ENCODE measurements around the gene ARHGAP8. TPM values are rescaled to one million over a fixed set of nuclear protein-coding genes. Genes with fewer than 3 reads are reported as not detected.

ARHGAP8 gene
- total RNA-seq: 1 to 10 TPM; 1.5 to 6.9 (median 4.2) TPM

DNA sequence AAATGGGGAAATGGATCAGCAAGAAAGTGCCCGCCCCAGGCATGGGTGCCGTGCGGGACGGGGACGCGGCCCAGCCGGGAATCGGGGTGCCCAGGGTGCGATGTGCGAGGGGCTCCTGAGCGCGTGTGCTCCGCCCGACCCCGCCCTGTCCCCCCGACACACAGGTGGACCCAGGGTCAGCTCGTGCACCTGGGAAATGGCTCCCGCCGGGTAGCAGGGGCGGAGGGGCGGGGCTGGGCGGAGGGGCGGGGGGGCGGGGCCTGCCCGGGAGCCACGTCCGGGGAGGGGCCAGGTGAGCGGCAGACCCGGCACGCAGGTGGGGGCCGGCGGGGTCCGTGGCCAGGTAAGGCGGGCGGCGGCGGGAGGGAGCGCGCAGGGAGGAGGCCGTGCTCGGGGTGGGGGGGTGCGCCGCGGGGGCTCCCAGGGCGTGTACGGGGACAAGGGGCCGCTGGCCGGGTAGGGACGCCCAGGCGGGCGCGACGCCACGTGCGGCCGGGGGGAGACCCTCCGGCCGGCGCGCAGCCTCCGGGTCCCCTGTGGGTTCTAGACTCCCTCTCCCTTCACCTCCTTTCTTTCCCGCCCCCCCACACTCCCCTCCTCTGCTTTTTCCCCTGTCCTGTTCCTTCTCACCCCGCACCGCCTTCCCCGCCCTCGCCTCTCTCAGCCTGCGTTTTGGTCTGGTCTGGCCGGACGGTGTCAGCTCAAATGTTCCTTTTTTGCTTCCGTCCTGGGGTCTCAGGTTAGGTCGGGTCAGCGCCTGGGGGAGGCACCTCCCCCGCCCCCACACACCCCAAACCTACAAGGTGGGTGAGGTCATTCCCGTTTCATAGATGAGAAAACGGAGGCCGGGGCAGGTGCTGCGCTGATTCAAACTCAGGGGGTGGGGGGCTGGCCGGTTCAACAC, at the start of gene ARHGAP8:
ARHGAP8 (plus strand) TSS at position 291 of the 904 bp plus-strand sequence. CDS start 33,953 bp downstream, outside the sequence.
- Histone ChIP-seq H3K27ac (no peak within 1 kb of the TSS), H3K27me3 (peaks cover 26% of the 10 kb centered on the region), H3K4me1 (peaks cover 30% of the 10 kb centered on the region), H3K9me3 (no peaks in the 10 kb centered on the region), H3K36me3 (no peaks in the 10 kb centered on the region), H3K4me3 (peak within 1 kb of the TSS; percentile 53)
- DNase-seq (ENCODE audit: low spot score in 2 of 2): no peak
- WGBS: 6% methylated on average over 52 of the region's 78 CpGs
- TF ChIP-seq, protein P1, sequence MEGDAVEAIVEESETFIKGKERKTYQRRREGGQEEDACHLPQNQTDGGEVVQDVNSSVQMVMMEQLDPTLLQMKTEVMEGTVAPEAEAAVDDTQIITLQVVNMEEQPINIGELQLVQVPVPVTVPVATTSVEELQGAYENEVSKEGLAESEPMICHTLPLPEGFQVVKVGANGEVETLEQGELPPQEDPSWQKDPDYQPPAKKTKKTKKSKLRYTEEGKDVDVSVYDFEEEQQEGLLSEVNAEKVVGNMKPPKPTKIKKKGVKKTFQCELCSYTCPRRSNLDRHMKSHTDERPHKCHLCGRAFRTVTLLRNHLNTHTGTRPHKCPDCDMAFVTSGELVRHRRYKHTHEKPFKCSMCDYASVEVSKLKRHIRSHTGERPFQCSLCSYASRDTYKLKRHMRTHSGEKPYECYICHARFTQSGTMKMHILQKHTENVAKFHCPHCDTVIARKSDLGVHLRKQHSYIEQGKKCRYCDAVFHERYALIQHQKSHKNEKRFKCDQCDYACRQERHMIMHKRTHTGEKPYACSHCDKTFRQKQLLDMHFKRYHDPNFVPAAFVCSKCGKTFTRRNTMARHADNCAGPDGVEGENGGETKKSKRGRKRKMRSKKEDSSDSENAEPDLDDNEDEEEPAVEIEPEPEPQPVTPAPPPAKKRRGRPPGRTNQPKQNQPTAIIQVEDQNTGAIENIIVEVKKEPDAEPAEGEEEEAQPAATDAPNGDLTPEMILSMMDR (IDR thresholded peaks at IDR 0.05): no peak
- TF ChIP-seq EP300 (IDR thresholded peaks at IDR 0.05) (no peak), POLR2AphosphoS5 (IDR thresholded peaks at IDR 0.05) (no peak), POLR2A (IDR thresholded peaks at IDR 0.05) (no peak)

- H3K36me3 ChIP-seq: no peaks in the 10 kb centered on the region
- DNase-seq (ENCODE audit: low spot score in 2 of 2): no peak
- H3K27ac ChIP-seq: no peak overlapping the region
- peak overlapping the region; percentile 75 for H3K4me3 ChIP-seq
- TF ChIP-seq, protein P1 (IDR thresholded peaks at IDR 0.05): no peak
- TF ChIP-seq POLR2AphosphoS5 (IDR thresholded peaks at IDR 0.05) (no peak), EP300 (IDR thresholded peaks at IDR 0.05) (no peak), POLR2A (IDR thresholded peaks at IDR 0.05) (no peak)
- no peaks in the 10 kb centered on the region for H3K9me3 ChIP-seq
- H3K27me3 ChIP-seq: no peaks in the 10 kb centered on the region
- peaks cover 30% of the 10 kb centered on the region for H3K4me1 ChIP-seq
- WGBS: 58% methylated on average over 21 of the region's 23 CpGs
Observed at GRCh38 chr22:44703255-44703870, 49.0 kb upstream of the ARHGAP8 start.

GRCh38 chr22:44704159-44705021, 48.0 kb upstream of the ARHGAP8 start:
- WGBS: 96% methylated on average over 14 of the region's 16 CpGs
- DNase-seq (ENCODE audit: low spot score in 2 of 2): no peak
- TF ChIP-seq, protein P1 (IDR thresholded peaks at IDR 0.05): no peak
- TF ChIP-seq POLR2A (IDR thresholded peaks at IDR 0.05) (no peak), EP300 (IDR thresholded peaks at IDR 0.05) (no peak), POLR2AphosphoS5 (IDR thresholded peaks at IDR 0.05) (no peak)
- Histone ChIP-seq H3K27ac (no peak overlapping the region), H3K4me3 (no peak overlapping the region), H3K27me3 (no peaks in the 10 kb centered on the region), H3K9me3 (no peaks in the 10 kb centered on the region), H3K36me3 (no peaks in the 10 kb centered on the region), H3K4me1 (peaks cover 22% of the 10 kb centered on the region)

DNA sequence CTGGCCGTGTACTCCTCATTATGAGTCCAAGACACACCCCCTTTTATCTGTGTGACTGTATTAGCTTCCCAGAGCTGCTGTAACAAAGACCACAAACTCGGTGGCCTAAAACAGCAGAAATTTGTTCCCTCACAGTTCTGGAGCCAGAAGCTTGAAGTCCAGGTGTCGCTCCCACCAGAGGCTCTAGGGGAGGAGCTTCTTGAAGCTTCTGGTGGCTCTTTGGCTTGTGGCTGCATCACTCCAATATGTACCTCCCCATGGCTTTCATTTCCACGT, 47.4 kb upstream of the ARHGAP8 start:
- no peak for DNase-seq (ENCODE audit: low spot score in 2 of 2)
- Histone ChIP-seq H3K9me3 (no peaks in the 10 kb centered on the region), H3K27me3 (no peaks in the 10 kb centered on the region), H3K27ac (no peak overlapping the region), H3K36me3 (no peaks in the 10 kb centered on the region), H3K4me1 (peaks cover 21% of the 10 kb centered on the region), H3K4me3 (no peak overlapping the region)
- TF ChIP-seq, protein P1 (IDR thresholded peaks at IDR 0.05): no peak
- TF ChIP-seq EP300 (IDR thresholded peaks at IDR 0.05): no peak
- TF ChIP-seq POLR2A (IDR thresholded peaks at IDR 0.05): no peak
- TF ChIP-seq POLR2AphosphoS5 (IDR thresholded peaks at IDR 0.05): no peak
- 88% methylated on average over 4 of the region's 4 CpGs for WGBS
